ENCODE measurements around the gene TARS2.

- TF ChIP-seq EP300 (IDR thresholded peaks at IDR 0.05) (no peak), POLR2A (IDR thresholded peaks at IDR 0.05) (no peak), POLR2AphosphoS5 (IDR thresholded peaks at IDR 0.05) (no peak)
Observed at GRCh38 chr1:150484861-150485260, 2.4 kb upstream of the TARS2 start.

All from upper lobe of left lung (tissue), 4 donors.